ENCODE data around the gene IDH3A.

GRCh38 chr15:78162038-78162437 is 12.9 kb downstream of the IDH3A start:
- TF ChIP-seq RFX5 (IDR thresholded peaks at IDR 0.05) (no peak), POLR2A (IDR thresholded peaks at IDR 0.05; ENCODE audit: low read length) (no peak), CTCF (IDR thresholded peaks at IDR 0.05) (no peak), MAFK (IDR thresholded peaks at IDR 0.05; ENCODE audit: partially characterized antibody) (no peak), ZFP36 (IDR thresholded peaks at IDR 0.05; ENCODE audit: borderline replicate concordance, partially characterized antibody) (no peak), CHD4 (IDR thresholded peaks at IDR 0.05; ENCODE audit: borderline replicate concordance) (no peak)
